ENCODE results near the gene FAM135A.
A peak's percentile ranks its signal among the peaks of the same experiment; 100 is the strongest.

Gene FAM135A

DNA sequence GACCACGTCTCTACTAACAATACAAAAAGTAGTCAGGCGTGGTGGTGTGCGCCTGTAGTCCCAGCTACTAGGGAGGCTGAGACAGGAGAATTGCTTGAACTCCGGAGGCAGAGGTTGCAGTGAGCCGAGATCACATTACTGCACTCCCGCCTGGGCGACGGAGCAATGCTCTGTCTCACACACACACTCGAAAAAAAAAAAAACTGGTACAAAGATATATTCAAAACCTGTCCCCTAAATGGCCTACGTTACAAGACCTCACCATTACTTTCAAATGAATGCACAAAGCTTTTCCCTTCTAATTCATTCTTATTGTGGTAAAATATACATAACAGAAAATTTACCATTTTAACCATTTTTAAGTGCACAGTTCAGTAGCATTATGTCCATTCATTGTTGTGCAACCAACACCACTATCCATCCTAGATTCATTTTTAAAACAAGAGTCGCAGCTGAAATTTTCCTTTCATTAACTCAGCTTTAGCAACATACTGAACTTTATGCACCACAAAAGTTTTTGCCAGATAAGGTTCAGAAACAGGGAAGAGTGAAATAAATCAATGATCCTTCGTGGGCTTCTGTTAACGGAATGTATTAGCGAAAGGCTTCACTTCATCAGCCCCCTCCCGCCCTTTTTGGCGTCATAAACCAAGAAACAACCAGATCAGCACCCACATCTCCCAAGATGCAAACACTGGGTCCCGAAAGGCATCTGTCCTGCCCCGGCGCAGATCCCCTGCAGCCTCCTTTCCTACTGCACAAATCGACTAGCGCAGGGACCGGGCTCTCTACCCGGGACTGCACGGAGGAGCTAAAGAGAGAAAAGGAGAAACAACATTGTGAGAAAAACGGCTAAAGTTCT lies 825 bp upstream of the FAM135A start:
- Histone ChIP-seq H3K9ac (ENCODE audit: low read length) (peak overlapping the region; percentile 77), H3K4me2 (ENCODE audit: low read depth, low read length) (peak overlapping the region; percentile 77), H3K27me3 (replicated peaks; ENCODE audit: insufficient read depth, low read length) (no peaks in the 10 kb centered on the region), H3K4me3 (ENCODE audit: low read length) (peak overlapping the region; percentile 78), H3F3A (ENCODE audit: insufficient read depth, low read length) (peaks cover 12% of the 10 kb centered on the region), H3K27ac (ENCODE audit: low read length) (peak overlapping the region; percentile 66; the same call in 1 of the 2 replicates), H4K20me1 (ENCODE audit: insufficient read depth, low read length) (no peaks in the 10 kb centered on the region), H2AFZ (ENCODE audit: low read length) (peak overlapping the region; percentile 86), H3K9me2 (replicated peaks; ENCODE audit: insufficient read depth, low read length) (no peaks in the 10 kb centered on the region), H3K79me2 (ENCODE audit: low read length) (peaks cover 29% of the 10 kb centered on the region), H3K4me1 (ENCODE audit: low read length) (peaks cover 9% of the 10 kb centered on the region; the same call in 1 of the 2 replicates), H3K9me3 (replicated peaks; ENCODE audit: insufficient read depth, low read length) (no peaks in the 10 kb centered on the region), H3K36me3 (replicated peaks; ENCODE audit: insufficient read depth, low read length) (no peaks in the 10 kb centered on the region)
- DNase-seq: no peak
- TF ChIP-seq, protein P1, sequence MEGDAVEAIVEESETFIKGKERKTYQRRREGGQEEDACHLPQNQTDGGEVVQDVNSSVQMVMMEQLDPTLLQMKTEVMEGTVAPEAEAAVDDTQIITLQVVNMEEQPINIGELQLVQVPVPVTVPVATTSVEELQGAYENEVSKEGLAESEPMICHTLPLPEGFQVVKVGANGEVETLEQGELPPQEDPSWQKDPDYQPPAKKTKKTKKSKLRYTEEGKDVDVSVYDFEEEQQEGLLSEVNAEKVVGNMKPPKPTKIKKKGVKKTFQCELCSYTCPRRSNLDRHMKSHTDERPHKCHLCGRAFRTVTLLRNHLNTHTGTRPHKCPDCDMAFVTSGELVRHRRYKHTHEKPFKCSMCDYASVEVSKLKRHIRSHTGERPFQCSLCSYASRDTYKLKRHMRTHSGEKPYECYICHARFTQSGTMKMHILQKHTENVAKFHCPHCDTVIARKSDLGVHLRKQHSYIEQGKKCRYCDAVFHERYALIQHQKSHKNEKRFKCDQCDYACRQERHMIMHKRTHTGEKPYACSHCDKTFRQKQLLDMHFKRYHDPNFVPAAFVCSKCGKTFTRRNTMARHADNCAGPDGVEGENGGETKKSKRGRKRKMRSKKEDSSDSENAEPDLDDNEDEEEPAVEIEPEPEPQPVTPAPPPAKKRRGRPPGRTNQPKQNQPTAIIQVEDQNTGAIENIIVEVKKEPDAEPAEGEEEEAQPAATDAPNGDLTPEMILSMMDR (IDR thresholded peaks at IDR 0.05; ENCODE audit: low read length): no peak
- no peak for TF ChIP-seq EZH2phosphoT487 (IDR thresholded peaks at IDR 0.05; ENCODE audit: low read length)
- TF ChIP-seq EZH2 (optimal IDR thresholded peaks at IDR 0.05; ENCODE audit: low read depth, low read length): no peak

DNA sequence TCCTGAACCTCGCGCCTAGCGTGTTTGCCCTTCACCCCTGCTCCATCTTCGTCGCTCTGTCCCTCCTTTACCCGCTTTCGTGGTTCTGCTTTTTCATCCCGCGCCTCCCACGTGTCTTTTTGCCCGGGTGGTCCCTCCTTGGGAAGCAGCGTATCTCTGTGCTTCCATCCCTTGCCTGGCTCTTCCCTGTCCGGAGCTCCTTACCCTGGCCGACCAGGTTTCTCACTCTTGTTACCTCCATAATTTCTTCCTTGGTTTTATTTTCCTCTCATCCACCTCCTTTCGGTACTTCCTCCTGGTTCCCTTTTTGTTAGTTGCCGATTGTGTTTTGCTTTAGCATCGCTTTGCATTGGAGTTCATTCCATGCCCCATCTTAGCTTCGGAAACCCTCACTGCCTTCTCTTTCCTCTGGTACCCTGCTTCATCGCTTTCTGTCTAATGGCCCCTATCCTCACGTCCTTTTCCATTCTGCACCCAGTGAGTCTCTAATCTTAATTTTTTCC lies 735 bp downstream of the FAM135A start:
- no peaks in the 10 kb centered on the region for H3K27me3 ChIP-seq (replicated peaks; ENCODE audit: insufficient read depth, low read length)
- no peaks in the 10 kb centered on the region for H4K20me1 ChIP-seq (ENCODE audit: insufficient read depth, low read length)
- H3K4me1 ChIP-seq (ENCODE audit: low read length): peaks cover 9% of the 10 kb centered on the region; the same call in 1 of the 2 replicates
- H3K9me3 ChIP-seq (replicated peaks; ENCODE audit: insufficient read depth, low read length): no peaks in the 10 kb centered on the region
- H3K4me3 ChIP-seq (ENCODE audit: low read length): peak overlapping the region; percentile 82
- peak overlapping the region; percentile 79 for H3K4me2 ChIP-seq (ENCODE audit: low read depth, low read length)
- peak overlapping the region; percentile 32; the same call in 1 of the 2 replicates for H3K27ac ChIP-seq (ENCODE audit: low read length)
- TF ChIP-seq EZH2 (optimal IDR thresholded peaks at IDR 0.05; ENCODE audit: low read depth, low read length) (no peak), EZH2phosphoT487 (IDR thresholded peaks at IDR 0.05; ENCODE audit: low read length) (no peak)
- TF ChIP-seq, protein P1 (IDR thresholded peaks at IDR 0.05; ENCODE audit: low read length): no peak
- H3K36me3 ChIP-seq (replicated peaks; ENCODE audit: insufficient read depth, low read length): no peaks in the 10 kb centered on the region
- H2AFZ ChIP-seq (ENCODE audit: low read length): peak overlapping the region; percentile 87
- H3K79me2 ChIP-seq (ENCODE audit: low read length): peaks cover 38% of the 10 kb centered on the region
- H3F3A ChIP-seq (ENCODE audit: insufficient read depth, low read length): peaks cover 12% of the 10 kb centered on the region
- peak overlapping the region; percentile 78 for H3K9ac ChIP-seq (ENCODE audit: low read length)
- no peaks in the 10 kb centered on the region for H3K9me2 ChIP-seq (replicated peaks; ENCODE audit: insufficient read depth, low read length)
- DNase-seq: peak; percentile 14

DNA sequence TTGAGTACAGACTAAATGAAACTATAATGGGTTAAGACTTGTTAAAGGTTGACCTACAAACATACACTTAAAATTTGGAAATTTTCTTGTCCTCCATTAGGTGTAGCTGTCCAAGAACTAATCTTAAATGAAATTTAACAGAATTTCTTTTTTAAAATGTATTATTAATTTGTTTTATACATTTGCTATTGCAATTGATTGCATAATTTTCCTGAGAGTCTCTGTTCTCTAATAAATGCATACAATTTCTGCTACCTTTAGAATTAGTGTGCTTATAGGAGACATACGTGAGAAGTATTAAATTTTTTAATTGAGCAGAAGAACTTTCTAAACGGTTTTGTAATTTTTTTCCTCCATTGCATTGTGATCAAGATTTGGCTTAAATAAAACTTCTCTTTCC lies 1.5 kb downstream of the FAM135A start:
- TF ChIP-seq, protein P1 (IDR thresholded peaks at IDR 0.05; ENCODE audit: low read length): no peak
- TF ChIP-seq EZH2phosphoT487 (IDR thresholded peaks at IDR 0.05; ENCODE audit: low read length) (no peak), EZH2 (optimal IDR thresholded peaks at IDR 0.05; ENCODE audit: low read depth, low read length) (no peak)
- Histone ChIP-seq H3F3A (ENCODE audit: insufficient read depth, low read length) (peaks cover 12% of the 10 kb centered on the region), H3K27me3 (replicated peaks; ENCODE audit: insufficient read depth, low read length) (no peaks in the 10 kb centered on the region), H3K9ac (ENCODE audit: low read length) (peak overlapping the region; percentile 78; the same call in 1 of the 2 replicates), H4K20me1 (ENCODE audit: insufficient read depth, low read length) (no peaks in the 10 kb centered on the region), H3K79me2 (ENCODE audit: low read length) (peaks cover 43% of the 10 kb centered on the region), H3K27ac (ENCODE audit: low read length) (no peak overlapping the region), H3K4me1 (ENCODE audit: low read length) (peaks cover 9% of the 10 kb centered on the region; the same call in 1 of the 2 replicates), H3K4me3 (ENCODE audit: low read length) (peak overlapping the region; percentile 82), H2AFZ (ENCODE audit: low read length) (peak overlapping the region; percentile 87; the same call in 1 of the 2 replicates), H3K9me3 (replicated peaks; ENCODE audit: insufficient read depth, low read length) (no peaks in the 10 kb centered on the region), H3K36me3 (replicated peaks; ENCODE audit: insufficient read depth, low read length) (no peaks in the 10 kb centered on the region), H3K4me2 (ENCODE audit: low read depth, low read length) (peak overlapping the region; percentile 79), H3K9me2 (replicated peaks; ENCODE audit: insufficient read depth, low read length) (no peaks in the 10 kb centered on the region)
- no peak for DNase-seq
